Measurements from ENCODE around the gene FAM156A.
A peak's percentile ranks its signal among the peaks of the same experiment; 100 is the strongest.
"Not testable (repeated sequence)": the region's sequence is repeated elsewhere in the genome, so short reads cannot be mapped to it uniquely, and the experiment has no call there.

FAM156A gene

GRCh38 chrX:52958113-52958959 lies at the start of gene FAM156A:
Gene FAM156A, minus strand, starts transcription at chrX:52958518. Its CDS starts 9,930 bp downstream, at chrX:52948588.
- DNase-seq, result not testable (repeated sequence)

GRCh38 chrX:53005327-53005726 lies 47.0 kb upstream of the FAM156A start:
- DNase-seq, result no peak

- DNase-seq, result no peak
Observed at GRCh38 chrX:53004811-53005210, 46.5 kb upstream of the FAM156A start.

- DNase-seq, result no peak
Observed at GRCh38 chrX:53004038-53004437, 45.7 kb upstream of the FAM156A start.

DNA sequence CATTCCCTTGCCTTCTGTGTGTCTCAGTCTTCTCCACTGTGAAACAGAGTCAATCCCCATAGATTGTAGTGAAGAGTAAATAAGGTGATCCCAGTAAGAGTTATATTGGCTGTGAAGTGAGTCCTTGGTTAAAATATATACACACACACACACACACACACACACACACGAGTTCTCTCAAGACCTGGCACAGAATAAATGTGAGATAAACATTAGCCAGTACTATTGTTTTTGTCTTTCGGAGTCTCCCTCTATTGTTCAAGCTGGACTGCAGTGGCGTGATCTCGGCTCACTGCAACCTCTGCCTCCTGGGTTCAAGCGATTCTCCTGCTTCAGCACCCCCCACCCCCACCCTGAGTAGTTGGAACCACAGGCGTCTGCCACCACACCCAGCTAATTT lies 44.8 kb upstream of the FAM156A start:
- no peak for DNase-seq

- DNase-seq, result no peak
Observed at GRCh38 chrX:53001958-53002357, 43.6 kb upstream of the FAM156A start.

GRCh38 chrX:53000447-53001135 lies 42.3 kb upstream of the FAM156A start:
- no peak for DNase-seq

DNA sequence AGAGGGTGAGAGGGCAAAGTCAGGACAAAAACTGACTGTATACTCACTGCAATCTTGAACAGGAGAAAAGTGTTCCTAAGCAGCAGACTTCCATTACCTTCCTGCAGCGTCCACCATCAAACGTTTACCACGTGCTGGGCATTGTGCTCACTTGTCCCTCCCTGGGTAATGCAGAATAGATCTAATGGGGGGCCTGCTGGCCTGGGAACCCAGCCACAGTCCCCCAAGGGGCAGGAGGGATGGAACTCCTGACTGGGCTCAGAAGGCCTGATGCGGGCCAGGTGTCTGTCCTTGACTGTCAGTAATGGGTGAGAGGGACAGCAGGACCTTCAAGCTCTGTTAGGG lies 37.6 kb upstream of the FAM156A start:
- DNase-seq, result no peak

DNA sequence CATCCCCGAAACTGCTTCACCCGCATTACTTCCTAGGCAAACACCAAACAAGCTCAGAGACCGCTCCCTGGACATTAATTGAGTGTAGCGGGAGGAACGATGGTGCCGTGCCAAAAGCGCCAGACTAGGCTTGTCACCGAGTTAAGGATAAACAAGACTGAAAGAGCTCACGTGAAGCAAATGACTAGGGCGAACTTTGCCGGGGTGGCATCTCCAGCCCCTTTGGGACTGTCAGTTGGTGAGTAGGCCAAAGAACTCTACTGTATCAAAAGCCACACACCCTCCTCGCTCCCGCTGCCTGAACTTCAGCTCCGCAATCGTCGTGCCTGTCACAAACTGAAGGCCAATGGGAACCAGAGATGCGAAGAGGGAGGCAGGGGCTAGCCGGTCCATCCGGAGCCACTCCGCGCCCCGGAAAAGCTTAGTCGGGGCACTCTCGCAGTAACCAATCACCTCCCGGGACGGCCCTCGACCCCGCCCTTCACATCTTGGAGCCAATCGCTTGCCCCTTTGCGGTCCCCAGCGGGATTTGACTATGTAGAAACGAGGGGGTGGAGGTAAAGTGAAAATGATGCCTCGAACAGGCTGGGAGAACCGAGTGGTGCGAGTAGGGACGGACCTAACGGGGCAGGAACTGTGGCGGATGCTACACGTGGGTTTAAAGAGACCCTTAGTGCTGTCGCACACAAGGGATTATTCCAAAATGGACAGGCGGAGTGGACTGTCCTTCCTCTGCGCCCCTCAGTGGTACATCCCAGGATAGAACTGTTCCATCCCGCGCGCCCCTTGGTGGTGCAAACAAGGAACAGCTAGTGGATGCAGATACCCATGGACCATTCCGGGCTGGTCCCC lies 37.0 kb upstream of the FAM156A start:
- peak; percentile 94 for DNase-seq

GRCh38 chrX:52990848-52991247 lies 32.5 kb upstream of the FAM156A start:
- DNase-seq, result peak; percentile 34

DNA sequence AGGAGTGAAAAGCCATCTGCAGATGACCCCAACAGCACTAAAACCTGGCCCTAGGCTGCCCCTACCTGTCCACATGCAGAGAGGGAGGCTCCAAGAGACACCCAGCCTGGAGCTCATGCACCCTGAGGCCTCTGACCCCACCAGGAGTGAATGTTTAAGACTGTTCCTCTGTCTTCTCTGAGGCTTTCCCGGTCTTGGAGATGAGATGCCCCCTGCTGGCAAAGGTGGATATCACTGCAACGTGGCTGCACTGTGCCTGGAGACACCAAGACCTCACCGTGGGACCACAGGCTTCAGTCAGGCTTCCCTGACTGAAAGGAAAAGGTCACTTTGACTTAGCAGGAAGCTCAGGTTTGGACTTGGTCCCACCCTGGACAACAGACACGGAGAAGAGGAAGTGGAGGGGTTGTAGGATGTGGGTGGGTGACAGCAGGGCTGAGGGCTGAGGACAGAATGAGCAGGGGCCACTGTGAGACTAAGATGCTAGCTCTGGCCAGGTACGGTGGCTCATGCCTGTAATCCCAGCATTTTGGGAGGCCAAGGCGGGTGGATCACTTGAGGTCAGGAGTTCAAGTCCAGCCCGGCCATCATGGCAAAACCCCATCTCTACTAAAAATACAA lies 31.8 kb upstream of the FAM156A start:
- DNase-seq, result peak; percentile 80

- peak; percentile 13 for DNase-seq
Observed at GRCh38 chrX:52988985-52989917, 30.9 kb upstream of the FAM156A start.

GRCh38 chrX:52983321-52984000 lies 25.1 kb upstream of the FAM156A start:
- DNase-seq, result no peak

DNA sequence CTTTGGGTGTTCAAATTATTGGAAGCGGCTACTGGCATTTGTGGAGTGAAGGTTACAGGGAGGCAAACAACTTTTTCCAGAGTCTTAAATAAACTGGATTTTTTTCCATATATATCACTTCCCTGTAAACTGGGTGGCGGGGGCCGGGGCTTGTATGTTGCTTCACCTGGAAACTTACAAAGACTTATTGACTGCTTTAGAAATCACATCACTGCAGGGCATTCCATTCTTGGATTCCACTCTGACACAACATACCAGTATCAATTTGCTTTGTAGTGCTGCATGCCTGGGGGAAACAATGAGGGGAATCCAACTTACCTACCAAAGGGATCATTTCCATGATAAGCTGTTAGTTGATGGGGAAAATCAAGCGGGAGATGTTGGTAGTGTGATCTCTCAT lies 21.7 kb upstream of the FAM156A start:
- DNase-seq, result no peak

DNA sequence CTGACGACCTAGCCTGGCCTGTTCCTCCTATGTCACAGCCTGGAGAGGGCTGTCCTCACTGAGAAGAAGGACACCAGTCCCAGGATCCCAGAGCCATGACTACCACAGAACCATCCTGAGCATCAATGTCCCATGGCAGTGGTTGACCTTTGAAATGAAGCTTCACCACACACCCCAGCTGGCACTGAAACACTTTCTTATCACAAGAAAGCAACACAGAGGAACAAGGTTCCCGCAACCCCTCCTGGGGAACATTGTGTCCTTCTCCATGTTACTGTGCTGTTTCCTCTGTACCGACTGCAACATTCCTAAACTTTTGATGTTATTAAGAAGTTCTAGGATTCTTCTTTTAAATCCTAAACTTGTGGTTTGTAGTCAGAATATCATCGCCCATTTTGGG lies 21.2 kb upstream of the FAM156A start:
- no peak for DNase-seq

DNA sequence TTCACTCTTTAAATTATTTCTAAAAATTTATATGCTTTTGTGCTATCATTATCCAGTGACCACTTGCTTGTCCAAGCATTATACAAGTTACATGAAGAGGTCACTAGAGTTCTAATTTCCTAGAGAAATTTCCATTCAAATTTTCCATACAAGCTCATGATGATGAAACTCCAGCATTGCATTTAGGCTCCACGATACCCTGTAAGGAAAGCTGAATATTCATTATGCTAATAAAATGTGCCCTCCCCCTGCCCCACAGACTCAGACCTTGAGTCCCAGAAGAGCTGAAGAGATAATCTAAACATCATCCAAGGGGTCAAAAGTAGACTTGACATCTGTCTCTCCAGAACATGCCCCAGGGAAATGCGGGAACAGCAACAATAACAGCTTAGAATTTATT lies 19.6 kb upstream of the FAM156A start:
- DNase-seq, result no peak

- DNase-seq, result not testable (repeated sequence)
Observed at GRCh38 chrX:52975576-52975975, 17.3 kb upstream of the FAM156A start.

DNA sequence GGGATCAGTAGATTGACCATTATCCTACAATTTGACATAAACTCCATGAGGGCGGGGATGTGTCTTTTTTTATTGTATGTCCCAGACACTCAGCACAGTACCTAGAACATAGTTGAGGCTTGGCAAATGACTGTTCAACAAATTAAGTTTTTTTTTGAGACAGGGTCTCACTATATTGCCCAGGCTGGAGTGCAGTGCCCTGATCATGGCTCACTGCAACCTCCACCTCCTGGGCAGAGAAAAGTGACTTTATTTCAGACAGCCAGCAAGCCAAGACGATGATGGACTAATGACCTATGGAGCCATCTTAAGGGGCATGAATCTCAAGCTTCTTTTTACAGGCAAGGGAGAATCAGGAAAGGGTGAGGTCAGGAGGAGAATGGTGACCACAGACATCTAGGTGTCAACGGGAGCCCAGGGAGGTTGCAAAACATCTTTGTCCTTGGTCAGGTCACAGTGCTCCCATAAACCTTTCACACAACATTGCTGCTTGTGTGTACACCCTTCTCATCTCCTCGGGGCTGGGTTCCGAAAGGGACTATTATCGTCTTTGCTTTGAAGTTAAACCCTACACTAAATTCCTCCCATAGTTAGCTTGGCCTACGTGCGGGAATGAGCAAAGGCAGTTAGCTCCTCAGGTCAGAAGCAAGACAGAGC lies 16.1 kb upstream of the FAM156A start:
- not testable (repeated sequence) for DNase-seq

GRCh38 chrX:52967922-52968321 lies 9.6 kb upstream of the FAM156A start:
- DNase-seq, result not testable (repeated sequence)

DNA sequence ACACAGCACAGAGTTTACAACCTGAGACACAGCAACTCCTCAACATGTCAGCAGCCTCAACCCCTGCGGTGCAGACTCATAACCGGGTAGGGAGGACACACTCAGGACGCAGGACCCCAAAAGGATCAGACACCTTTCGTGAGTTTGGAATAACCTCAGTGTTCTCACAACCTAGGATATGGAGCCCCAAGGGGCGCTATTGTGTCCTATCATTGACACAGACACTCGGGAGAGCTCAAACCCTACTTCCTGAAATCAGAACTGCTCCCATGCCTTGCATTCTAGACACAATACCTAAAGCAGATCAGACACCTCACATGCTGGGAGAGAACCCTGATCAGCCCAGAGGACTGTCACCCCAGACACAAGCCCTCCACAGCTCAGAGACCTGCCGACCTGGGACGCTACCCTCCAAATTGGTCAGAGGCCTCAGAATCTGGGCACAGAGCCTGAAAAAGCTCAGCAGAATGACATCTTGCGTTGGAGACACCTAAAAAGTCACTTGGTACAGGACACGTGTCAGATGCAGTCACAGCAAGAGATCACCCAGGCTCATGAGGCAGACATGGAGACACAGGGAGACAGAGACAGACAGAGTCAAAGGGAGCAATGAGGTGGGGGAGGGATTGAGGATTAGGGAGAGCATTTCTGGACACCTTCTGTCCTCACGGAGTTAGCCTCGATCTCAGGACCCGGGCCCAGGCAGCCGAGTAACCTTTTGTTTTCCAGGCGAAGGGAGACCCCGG lies 8.8 kb upstream of the FAM156A start:
- DNase-seq, result not testable (repeated sequence)
